Measurements from ENCODE around the gene SYNJ2BP. TPM values are rescaled to one million over a fixed set of nuclear protein-coding genes. Genes with fewer than 3 reads are reported as not detected.
A peak's percentile ranks its signal among the peaks of the same experiment; 100 is the strongest.

Gene SYNJ2BP
- total RNA-seq, 1 experiment from 2014 or later: 26.6 TPM

DNA sequence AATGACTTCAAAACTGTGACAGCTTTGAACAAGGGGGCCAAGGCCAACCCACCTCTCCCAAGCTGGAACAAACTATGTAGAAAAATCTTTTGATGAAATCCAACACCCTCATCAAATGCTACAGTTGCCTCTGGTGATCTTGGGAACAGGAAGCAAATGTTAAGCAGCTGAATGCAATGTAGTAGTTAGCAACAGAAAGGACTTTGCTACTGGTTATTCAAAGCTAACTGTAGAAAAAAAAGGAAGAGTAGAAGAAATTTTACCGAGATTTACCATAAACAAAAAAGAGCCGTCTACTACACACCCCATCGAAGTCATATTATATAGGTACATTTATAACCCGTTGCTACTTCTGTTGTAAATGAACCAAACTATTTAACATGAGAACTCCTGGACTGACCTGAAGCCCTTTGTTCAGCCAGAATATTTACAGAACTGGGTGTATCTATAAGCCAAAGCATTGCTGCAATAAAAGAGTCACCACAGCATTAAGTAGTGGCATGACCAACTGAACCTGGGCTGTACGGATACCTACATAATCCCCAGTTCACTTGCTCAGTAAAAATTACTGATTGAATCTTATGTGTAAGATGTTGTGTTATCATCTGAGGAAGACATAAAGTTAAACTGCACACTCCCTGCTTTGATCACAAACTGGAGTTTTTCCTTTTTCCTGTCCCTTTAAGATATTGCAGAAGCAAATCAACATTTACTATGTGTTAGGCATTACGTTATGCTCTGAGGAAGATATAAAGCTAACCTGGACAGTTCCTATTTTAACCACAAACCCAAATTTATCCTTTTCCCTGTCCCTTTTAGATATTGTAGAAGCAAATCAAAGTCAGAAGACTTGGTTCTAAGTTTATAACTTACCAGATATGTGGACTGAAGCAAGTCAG lies 25.1 kb downstream of the SYNJ2BP start:
- Histone ChIP-seq H3K79me1 (ENCODE audit: insufficient read depth, low read depth, low read length, poor library complexity, severe bottlenecking) (no peaks in the 10 kb centered on the region), H2BK12ac (ENCODE audit: insufficient read length, low read depth, low read length) (no peak overlapping the region), H2AFZ (ENCODE audit: low read length) (no peak overlapping the region), H4K91ac (ENCODE audit: insufficient read length, low read depth, low read length) (no peak overlapping the region), H4K5ac (ENCODE audit: insufficient read length, low read depth, low read length) (no peak overlapping the region), H4K8ac (replicated peaks; ENCODE audit: insufficient read length, low read depth, low read length) (no peak overlapping the region), H3K56ac (ENCODE audit: insufficient read length, low read depth, low read length) (no peak overlapping the region), H3K27ac (ENCODE audit: insufficient read length, low read depth, low read length) (peak overlapping the region; percentile 6), H3K9me3 (ENCODE audit: control insufficient read depth, low read depth, low read length) (no peaks in the 10 kb centered on the region), H2BK20ac (ENCODE audit: low read depth, low read length, poor library complexity, severe bottlenecking) (no peak overlapping the region), H3K4me1 (ENCODE audit: insufficient read depth, low read length) (no peaks in the 10 kb centered on the region), H3K4me2 (ENCODE audit: insufficient read depth, insufficient read length, low read length) (no peak overlapping the region), H3K27me3 (ENCODE audit: insufficient read depth, low read length) (no peaks in the 10 kb centered on the region), H3K14ac (ENCODE audit: insufficient read depth, low read length) (no peak overlapping the region), H2BK15ac (ENCODE audit: low read depth, low read length) (no peak overlapping the region), H3K23me2 (ENCODE audit: insufficient read length, low read depth, low read length, poor library complexity, severe bottlenecking) (no peaks in the 10 kb centered on the region), H4K20me1 (ENCODE audit: control insufficient read depth, insufficient read depth, insufficient read length) (no peaks in the 10 kb centered on the region), H2AK5ac (ENCODE audit: insufficient read length, low read length) (no peak overlapping the region), H2BK5ac (ENCODE audit: insufficient read length, low read length) (no peak overlapping the region), H3K79me2 (ENCODE audit: insufficient read depth, low read length) (no peaks in the 10 kb centered on the region; the same call in 1 of the 2 replicates), H3K23ac (ENCODE audit: insufficient read length, low read depth, low read length) (no peak overlapping the region), H3K18ac (ENCODE audit: insufficient read length, low read depth, low read length) (no peak overlapping the region), H2BK120ac (ENCODE audit: low read depth, low read length, poor library complexity, severe bottlenecking) (no peak overlapping the region), H3K9ac (ENCODE audit: extremely low read depth, insufficient read length, low read length) (no peak overlapping the region), H3K4ac (ENCODE audit: low read depth, low read length) (no peak overlapping the region), H3T11ph (ENCODE audit: low read length) (no peak overlapping the region)
- H3K4me3 Mint-ChIP-seq: no peak overlapping the region; a peak in 1 of 5 replicates
- DNase-seq: no peak
- H3K9me3 Mint-ChIP-seq: peaks cover 0 to 3% of the 10 kb centered on the region in 2 experiments; a peak in 1 of 5 replicates
- peak overlapping the region in 1 of 3 experiments; percentile 74; a peak in 2 of 7 replicates for H3K27ac Mint-ChIP-seq
- H3K36me3 Mint-ChIP-seq (ENCODE audit: insufficient read depth in 1 of 3, low read depth in 3 of 3): peaks cover 9 to 20% (median 16%) of the 10 kb centered on the region in 3 experiments
- TF ChIP-seq, protein P1, sequence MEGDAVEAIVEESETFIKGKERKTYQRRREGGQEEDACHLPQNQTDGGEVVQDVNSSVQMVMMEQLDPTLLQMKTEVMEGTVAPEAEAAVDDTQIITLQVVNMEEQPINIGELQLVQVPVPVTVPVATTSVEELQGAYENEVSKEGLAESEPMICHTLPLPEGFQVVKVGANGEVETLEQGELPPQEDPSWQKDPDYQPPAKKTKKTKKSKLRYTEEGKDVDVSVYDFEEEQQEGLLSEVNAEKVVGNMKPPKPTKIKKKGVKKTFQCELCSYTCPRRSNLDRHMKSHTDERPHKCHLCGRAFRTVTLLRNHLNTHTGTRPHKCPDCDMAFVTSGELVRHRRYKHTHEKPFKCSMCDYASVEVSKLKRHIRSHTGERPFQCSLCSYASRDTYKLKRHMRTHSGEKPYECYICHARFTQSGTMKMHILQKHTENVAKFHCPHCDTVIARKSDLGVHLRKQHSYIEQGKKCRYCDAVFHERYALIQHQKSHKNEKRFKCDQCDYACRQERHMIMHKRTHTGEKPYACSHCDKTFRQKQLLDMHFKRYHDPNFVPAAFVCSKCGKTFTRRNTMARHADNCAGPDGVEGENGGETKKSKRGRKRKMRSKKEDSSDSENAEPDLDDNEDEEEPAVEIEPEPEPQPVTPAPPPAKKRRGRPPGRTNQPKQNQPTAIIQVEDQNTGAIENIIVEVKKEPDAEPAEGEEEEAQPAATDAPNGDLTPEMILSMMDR (conservative IDR thresholded peaks at IDR 0.05): no peak
- WGBS (ENCODE audit: extremely low coverage, insufficient read length, low lambda C conversion rate): no CpG with 5 or more reads among the region's 6 CpGs
- H3K4me1 Mint-ChIP-seq: peaks cover 10 to 24% of the 10 kb centered on the region in 2 experiments
- H3K27me3 Mint-ChIP-seq (ENCODE audit: low read depth): no peaks in the 10 kb centered on the region
